Neural progenitor cell (in vitro differentiated cells): Measurements from ENCODE around the gene PYDC2.

Source experiments
- EZH2phosphoT487 ChIP-seq: fragments of 200-600 bp; sonication (generic); IDR thresholded peaks from 2 replicates; pipeline ENCODE4 v1.6.1; 2017; ENCODE audit warnings: antibody characterized with exemption
- TF ChIP-seq, protein P1 (sequence below): fragments of 200-600 bp; sonication (generic); IDR thresholded peaks from 2 replicates; pipeline ENCODE4 v1.5.1; 2017; ENCODE audit warnings: antibody characterized with exemption, mild to moderate bottlenecking

GRCh38 chr3:191460360-191460759 lies 603 bp upstream of the PYDC2 start:
- TF ChIP-seq, protein P1, sequence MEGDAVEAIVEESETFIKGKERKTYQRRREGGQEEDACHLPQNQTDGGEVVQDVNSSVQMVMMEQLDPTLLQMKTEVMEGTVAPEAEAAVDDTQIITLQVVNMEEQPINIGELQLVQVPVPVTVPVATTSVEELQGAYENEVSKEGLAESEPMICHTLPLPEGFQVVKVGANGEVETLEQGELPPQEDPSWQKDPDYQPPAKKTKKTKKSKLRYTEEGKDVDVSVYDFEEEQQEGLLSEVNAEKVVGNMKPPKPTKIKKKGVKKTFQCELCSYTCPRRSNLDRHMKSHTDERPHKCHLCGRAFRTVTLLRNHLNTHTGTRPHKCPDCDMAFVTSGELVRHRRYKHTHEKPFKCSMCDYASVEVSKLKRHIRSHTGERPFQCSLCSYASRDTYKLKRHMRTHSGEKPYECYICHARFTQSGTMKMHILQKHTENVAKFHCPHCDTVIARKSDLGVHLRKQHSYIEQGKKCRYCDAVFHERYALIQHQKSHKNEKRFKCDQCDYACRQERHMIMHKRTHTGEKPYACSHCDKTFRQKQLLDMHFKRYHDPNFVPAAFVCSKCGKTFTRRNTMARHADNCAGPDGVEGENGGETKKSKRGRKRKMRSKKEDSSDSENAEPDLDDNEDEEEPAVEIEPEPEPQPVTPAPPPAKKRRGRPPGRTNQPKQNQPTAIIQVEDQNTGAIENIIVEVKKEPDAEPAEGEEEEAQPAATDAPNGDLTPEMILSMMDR = no peak
- no peak for TF ChIP-seq EZH2phosphoT487
